Stimulated activated CD4-positive, alpha-beta T cell treated with anti-CD3 and anti-CD28 coated beads, TNF-alpha, amount 100 ng/mL, for 24 hours (primary cell): Measurements from ENCODE around the gene CBX5.

Experiments used
- DNase-seq, 3 experiments: peaks; one replicate each; pipeline ENCODE4 v3.0.0-alpha.2; 2020; ENCODE audit warnings: low read depth in 3 of 3

Gene CBX5

DNA sequence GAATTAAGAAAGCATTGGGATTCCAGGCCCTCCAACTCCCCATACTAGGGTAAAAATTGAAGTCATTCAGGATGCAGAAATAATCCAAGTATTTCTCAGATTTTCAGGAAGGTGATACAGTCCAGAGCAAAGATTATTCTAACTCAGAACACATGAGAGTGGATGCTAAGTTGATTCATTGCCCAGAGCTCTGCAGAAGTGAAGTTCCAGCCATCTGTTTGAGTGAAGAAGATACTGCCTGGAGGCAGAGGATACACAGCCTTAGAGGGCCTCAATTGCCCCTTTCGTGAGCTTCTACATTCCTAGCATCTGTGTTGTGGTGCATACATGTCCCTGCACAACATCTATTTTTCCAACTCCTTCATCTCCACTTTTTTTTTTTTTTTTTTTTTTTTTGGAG is 54.3 kb downstream of the CBX5 start:
- DNase-seq: no peak

DNA sequence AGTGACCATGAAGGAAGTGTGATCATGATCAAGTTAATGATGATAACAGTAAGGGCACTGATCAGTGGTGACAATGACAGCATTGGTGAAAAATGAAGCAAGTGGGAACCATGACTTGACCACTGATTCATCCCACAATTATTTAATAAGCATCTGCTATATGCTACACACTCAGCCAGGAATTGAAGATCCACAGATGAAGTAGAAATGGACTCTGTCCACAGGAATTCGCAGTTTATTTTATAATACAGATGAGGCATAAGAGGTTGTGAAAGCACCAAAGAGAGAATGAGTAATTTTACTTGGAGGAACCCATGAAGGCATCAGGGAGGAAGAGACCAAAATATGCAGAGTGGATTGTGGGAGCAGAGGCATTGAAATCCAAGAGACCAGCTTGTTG is 57.3 kb downstream of the CBX5 start:
- no peak for DNase-seq

DNA sequence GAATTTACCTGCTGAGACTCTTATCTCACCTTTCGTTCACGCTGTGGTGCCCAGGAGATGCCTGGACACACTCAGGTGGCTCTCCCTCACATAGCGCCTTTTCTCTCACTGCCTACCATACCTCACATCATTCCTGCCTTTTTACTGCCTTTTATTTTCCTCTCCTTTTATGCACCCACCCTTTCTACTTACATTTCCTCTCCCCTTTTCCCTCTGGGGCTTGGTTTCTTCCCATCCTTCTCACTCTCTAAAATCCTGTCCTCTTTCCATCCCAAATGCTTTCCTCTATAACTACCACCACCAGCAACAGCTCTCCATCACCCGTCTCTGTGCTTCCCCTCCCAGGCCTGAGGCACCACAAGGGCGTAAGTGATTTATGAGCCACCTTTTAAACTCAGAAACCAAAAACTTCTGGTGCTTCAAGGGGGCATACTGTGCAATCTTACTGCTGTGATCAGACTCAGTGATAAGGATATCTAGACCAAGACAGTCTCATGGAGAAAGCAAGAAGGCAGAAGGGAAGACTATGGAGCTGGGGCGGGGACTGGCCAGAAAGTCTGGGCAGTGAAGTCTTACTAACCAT is 58.4 kb downstream of the CBX5 start:
- no peak for DNase-seq

DNA sequence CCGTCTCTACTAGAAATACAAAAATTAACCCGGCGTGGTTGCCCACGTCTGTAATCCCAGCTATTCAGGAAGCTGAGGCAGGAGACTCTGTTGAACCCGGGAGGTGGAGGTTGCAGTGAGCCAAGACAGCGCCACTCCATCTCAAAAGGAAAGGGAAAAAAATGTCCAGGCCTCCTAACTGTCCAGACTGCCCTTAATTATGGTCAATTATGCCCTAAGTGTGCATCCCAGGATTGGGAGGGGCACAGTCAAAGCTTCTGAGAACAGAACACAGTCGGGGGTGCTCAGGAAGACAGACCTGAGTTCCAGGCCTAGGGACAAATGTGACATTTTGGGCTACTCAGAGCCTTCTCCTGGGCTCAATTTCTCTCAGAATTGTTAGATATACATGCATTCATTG is 59.4 kb downstream of the CBX5 start:
- DNase-seq: no peak

DNA sequence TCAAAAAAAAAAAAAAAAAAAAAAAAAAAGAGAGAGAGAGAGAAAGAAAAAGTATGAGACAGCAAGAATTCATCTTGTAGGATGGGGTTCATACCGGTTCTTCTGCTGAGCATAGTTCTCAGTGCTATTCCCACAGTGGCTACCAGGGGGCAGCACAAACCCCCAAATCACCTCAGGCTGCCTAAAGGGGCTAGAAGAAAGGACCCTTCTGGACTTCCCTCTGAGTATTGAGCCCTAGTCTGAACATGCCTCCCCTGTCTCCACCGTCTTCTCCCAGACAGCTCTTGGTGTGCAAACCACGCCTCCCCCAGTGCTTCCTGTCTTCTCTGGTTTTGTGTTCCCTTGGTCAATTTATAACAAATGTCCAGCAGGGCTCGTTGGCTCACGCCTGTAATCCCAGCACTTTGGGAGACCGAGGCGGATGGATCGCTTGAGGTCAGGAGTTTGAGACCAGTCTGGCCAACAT is 59.8 kb downstream of the CBX5 start:
- peak in 2 of 3 experiments; percentile 51 to 66 for DNase-seq

DNA sequence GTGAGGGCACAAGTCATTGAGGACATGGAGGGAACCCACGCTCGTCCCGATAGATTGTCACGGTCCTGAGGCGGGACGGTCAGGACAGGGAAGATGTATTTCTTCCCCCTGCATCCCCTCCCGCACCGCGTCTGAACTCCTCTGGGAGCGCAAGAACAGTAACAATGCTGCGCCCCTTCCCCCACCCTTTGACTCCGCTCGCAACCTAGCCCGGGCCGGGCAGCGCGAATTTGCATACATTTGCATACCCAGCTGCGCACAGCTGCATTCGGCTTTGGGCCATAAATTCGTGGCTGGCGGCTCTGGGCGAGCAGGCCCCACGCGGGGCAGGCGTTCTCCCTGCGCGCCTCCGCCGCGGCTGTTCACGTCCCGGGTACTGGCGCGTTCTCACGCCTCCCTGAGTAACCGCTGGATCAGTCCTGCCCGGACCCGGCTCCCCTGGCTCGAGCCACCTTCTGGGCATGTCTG is 62.1 kb downstream of the CBX5 start:
- no peak for DNase-seq

DNA sequence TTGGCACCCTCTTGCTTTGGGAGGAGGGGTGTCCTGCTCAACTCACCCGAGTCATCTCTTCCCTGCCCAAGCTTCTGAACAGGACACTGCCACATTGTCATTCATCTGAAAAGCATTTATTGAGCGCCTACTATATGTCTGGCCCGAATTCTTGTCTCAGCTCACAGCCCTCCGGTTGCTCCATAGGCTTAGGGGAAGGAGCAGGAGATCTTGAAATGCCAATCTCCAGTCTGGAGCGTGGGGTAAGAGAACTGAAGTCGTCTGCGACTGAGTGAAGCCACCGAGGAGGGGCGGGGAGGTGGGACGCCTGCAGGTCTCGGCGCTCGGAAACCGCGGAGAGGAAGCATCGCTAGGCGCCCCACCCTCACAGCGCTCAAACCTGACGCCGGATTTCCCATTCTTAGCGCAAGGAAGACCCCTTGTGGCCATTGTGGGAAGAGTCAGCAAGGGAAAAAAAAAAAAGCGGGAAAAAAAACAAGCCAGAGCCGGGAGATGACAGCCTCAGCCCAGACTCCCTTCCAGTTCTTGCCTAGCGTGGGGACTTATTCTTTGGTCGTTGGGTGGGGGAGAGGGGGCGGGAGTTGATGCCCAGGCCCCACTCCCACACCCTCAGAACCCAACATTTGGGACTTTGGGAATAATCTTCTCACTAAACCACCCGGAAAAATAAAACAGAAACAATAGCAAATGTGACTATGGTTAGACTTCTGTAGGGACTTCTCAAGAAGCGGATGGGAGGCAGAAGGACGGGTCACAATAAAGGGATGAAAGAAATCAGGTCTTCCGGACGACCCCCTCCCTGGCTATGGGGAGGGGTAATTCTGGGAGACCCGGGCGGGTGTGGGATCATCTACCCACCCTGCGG is 62.9 kb downstream of the CBX5 start:
- DNase-seq: peak; percentile 50 to 75 (median 53)

DNA sequence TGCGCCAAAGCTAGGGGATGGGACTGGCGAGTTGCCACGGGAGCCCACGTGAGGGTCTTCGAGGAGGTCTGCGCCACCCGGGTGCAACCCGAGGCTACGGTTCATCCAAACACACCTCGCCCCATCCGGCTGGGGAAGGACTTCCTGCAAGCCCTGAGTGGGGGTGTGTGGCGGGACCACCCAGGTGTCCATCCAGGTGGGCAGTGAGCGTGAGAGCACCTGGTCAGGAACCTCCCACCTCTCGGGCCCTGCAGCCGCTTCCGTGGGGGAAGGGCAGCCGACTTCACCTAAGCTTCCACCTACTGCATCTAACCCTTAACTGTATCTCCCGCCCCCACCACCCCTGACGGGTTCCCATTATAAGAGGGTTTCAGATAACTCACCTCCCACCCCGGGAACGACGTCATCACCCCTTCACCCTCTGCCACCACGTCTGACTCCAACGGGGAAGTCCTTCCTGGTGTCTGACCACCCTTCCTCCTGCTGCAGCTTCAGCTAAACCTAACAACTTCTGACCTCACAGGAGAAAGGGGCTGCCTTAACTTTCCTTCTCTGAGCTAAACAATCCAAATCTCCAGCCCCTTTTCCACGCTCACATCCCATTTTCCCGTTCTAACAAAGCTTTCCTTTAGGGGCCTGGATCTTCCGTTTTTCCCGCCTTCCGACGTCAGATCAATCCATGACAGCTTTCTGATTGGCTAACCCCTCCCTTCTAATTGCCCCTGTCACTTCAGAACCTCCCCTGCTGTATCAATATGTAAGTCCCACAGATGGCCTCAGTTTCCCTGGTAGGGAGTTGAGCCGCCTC is 63.7 kb downstream of the CBX5 start:
- peak in 1 of 3 experiments; percentile 40 for DNase-seq

DNA sequence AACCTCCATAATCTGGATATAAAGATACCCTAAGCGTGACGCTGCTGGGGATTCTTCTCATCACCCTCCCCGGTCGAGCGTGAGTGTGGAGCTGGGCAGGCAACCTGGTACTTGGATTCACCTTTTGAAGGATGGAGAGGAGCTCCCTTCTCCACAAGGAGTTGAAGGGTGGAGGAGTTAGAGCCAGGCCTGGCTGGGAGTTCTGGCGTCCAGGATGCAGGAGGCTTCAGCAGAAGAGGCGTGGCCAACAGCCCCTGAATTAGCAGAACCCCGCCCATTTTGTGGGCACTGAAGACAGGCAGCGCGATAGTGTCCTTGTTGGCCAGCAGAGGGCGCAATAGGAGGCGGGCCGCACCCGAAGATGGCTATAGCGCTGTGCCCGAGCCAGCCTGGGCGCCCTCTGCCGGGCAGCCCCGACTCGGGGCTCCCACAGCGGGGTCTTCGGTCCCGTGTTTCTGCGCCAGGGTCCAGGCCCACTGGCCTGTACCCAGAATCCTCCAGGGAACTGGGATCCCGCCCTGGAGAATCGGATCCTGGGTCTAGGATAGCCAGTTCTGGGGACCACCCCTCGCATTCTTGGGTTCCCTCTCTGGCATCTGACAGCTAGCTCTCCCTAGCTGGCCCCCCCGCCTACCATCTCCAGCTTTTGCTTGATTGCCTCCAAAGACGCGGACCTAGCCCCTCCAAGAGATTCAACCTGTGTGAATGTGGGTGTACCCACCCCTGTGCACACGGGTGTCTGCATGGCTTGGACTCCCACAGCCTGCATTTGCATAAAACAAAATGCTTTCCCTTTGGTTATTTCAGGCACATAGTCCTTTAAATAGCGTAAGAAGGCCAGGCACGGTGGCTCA is 65.1 kb downstream of the CBX5 start:
- peak; percentile 81 to 88 (median 87) for DNase-seq

DNA sequence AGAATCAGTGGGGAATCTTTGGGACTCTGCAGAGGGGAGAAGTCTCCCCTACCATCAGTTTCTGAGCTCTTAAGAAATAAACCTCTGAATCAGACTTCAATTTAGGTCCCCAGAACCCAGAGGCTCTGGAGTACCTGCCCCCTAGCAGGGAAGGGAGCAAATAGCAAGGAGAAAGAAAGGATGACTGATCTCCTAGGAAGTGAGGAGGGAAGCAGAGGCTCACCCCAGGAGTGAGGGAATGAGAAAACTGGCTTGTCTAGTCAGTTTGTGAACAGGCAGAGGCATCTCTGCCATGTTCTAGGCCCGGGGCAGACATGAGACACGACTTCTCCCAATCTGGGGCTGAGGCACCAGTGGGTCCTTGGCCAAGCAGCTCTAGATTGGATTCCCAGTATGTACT is 66.8 kb downstream of the CBX5 start:
- DNase-seq: no peak

DNA sequence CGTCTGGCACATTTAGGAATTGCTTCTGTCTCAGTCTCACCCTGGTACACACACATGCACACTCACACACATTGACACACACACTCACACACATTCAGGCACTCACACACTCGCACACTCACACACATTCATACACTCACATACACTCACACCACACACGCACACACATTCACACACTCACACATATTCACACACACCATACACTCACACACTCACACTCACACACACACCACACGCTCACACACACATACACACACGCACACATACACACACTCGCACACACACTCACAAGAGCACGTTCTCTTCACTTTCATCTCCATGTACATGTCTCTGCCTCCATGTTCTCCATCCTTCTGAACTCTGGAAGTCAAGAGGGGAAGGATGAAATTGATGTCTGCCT is 68.0 kb downstream of the CBX5 start:
- no peak for DNase-seq

DNA sequence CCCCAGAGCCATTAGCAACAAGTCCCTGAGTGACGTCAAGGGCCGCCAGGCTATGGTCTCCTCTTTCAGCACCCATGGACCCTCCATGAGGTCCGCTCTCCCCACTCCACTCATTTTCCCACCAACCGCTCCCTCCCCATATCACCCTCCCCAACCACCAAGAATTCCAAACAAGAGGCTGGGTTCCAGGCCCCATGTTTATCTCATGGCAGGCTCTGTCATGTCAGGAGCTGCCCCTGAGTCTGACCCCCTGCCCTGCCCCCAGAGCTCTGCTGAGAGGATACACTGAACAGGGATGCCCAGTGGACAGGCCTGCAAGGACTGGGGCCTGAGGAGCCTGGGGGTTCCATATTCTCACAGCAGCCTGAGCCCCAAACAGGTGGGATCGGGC is 69.5 kb downstream of the CBX5 start:
- no peak for DNase-seq

DNA sequence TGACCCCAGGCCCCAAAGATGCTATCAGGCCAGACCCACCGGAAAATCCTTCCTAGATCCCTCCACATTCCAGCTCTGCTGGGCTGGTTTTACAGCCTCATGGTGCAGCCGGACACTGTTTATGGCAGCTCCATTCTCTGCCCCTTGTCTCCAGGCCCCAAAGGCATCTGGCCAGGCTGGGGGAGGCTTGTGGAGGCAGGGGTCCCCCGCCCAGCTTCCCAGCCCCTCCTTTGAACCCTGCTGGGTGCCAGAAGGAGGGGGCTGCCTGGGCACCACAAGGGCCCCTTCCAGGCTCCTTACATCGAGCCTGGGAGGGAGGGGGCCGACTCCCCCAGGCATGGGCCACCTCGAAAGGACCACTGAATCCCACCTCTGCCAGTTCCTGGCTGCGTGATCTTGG is 71.3 kb downstream of the CBX5 start:
- no peak for DNase-seq

DNA sequence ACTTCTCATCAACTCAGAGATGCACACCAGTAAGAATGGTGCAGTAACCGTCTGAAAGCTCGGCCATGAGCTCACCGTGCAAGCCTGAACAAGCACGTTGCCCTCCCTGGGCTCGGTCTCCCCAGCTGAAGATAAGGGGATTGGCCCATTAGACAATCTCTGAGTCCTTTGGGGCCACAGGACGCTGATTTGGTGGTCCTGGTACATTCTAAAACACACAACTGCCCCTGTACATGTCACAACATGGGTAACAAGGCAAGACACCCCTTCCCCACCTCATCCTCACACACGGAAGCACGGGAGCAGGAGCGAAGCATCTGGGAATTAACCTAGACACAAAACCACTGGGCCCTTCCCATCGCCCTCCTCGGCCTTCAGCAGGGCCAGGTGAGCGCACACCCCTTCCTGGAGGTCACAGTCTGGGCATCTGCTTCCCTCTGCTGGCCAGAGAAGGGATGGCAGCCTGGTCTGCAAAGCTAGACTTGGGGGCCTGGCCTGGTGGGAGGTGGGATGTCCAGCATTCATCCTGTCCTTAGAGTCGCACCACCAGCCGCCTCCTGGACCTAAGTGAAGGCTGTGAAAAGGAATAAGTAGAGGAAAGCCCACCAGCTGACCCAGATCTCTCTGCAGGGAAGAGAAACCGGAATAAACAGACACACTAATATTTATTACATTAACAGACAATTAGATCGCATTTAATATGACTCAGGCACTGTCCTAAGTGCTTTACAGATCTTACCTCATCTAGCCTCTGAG is 72.2 kb downstream of the CBX5 start:
- peak; percentile 52 to 81 (median 66) for DNase-seq

DNA sequence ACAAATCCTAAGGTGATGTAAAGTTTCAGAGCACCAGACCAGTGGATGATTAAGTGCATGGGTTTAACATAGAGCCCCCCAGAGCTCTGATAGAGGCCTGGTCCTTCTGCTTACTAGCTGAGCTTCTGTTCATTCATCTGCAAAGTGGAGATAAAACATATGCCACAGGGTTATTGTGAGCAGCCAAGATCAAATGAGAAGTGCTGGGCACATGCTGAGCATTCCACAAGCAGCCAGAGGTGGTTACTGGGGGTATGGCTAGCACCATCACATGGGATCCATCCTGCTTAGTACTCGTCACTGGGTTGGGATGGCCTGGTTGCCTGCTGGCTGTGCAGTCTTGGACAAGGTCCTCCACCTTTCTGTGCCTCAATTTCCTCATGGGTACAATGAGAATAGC is 73.1 kb downstream of the CBX5 start:
- DNase-seq: no peak

DNA sequence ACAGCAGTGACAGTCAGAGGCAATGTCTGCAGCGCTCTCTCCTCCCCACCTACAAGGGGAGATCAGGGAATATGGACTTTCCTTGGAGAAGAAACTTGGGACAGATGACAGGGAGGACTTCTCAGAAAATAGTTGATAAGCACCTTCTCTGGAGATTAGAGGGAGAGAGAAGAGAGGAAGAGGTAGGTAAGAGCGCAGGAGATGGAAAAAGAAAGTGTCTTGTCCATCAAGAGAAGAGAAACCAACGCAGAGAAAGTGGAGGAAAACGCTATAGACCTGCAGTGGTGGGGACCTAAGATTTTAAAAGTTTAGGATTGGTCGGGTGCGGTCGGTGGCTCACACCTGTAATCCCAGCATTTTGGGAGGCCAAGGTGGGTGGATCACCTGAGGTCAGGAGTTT is 75.6 kb downstream of the CBX5 start:
- no peak for DNase-seq

DNA sequence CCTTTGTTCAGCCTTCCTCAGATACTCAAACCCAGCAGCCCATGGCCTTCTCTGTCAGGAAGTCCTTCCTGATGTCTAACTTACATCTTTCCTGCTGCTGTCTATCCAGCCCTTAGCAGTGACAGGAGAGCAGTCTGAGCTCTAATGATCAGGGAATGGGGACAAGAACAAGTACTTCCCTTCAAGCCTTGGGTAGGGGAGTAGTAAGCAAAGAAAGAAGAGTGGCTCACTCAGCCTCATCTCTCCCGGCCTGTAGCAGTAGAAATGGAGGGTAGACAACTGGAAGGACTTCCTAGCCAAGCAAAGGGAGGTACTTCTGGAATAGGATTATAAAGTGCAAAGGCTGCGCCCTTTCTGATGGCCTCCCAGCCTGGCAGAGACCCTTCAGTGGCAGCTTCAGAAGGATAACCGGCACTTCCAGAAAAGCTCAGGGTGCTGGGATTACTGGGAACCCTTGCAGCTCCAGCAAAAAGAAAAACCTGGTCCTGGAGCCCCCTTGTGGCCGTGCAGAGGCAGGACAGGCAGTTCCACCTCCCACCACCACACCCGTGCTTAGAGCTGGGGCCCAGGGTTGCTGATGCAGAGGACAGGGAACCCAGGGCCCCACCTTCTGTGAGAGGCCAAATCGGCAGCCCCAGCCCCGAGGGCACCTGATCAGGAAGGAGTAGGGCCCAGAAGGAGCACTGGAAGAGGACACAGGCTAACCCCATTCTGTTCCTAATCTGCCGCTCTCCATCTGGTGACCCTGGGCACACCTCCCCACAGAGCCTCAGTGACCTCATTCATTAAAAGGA is 78.7 kb downstream of the CBX5 start:
- peak; percentile 48 to 60 (median 56) for DNase-seq

DNA sequence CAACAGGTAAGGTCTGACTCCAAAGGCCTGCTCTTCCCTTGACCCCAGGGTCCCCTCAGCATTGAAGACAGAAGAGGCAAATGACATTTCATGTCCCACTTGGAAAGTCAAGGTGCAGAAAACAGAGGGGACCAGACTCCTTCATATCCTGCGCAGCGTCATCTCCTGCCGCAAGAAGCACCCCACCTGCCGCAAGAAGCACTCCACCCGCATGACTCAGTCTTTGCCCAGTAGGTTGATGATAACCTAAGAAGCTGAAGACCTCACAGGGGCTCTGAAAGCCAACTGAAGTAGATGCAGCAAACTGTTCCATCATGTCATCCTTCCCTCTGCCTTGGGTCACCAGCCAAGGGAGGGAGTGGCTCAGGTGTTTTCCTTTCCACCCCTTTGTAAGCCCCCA is 79.5 kb downstream of the CBX5 start:
- no peak for DNase-seq

DNA sequence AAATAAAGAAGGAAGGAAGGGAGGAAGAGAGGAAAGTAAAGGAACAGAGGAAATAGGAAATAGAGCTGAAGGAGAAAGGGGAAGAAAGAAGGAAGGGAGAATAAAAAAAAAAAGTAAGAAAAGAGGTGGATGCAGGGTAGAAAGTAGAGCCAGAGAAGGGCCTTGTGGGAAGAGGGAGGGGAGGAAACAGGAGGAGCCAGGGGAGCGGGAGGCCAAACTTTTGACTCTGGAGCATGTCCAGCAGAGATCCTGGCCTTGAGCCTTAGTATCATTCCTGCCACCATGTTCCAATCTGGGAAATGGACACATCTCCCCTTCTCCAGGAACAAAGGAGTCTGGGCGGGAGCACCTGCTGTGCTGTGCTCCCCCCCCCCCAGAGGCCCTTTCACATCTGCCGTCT is 80.0 kb downstream of the CBX5 start:
- DNase-seq: no peak

DNA sequence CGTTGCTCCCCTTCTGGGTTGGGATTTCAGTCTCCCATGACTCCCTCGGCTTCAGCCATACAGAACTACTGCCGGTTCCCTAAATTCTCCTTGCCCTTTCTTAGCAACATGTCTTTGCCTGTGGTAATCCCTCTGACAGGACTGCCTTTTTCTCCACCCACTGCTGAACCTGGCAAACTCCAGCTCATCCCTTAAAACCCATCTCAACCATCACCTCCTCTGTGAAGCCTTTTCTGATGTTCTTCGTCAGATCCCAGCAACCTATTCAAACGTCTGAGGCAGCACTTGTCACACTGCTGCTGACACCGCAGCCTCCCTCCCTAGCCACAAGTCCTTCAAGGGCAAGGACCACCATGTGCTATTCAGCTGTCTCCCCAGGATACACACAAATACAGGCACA is 80.9 kb downstream of the CBX5 start:
- no peak for DNase-seq
